Peyer's patch (tissue), 4 donors: Measurements from ENCODE around the gene TYW1B.

Experiments
- CTCF ChIP-seq, 6 experiments: fragments of 450-650 bp in 4 of 6; fragments of 200-600 bp in 2 of 6; sonication (generic) in 1 of 6; IDR thresholded peaks; one replicate each; pipeline ENCODE4 v1.5.1; 2017 to 2019; ENCODE audit warnings: antibody characterized with exemption in 6 of 6, mild to moderate bottlenecking in 3 of 6, moderate library complexity in 1 of 6
- POLR2A ChIP-seq, 2 donors: fragments of 450-650 bp; IDR thresholded peaks; one replicate each; pipeline ENCODE4 v1.5.1; 2017; ENCODE audit warnings: antibody characterized with exemption in 2 of 2, mild to moderate bottlenecking in 2 of 2, moderate library complexity in 2 of 2

- TF ChIP-seq CTCF (IDR thresholded peaks at IDR 0.05) (no peak), POLR2A (IDR thresholded peaks at IDR 0.05) (no peak)
These were observed 118.1 kb downstream of the TYW1B start for GRCh38 chr7:72709909-72710308.
